Dermis blood vessel endothelial cell (primary cell): ENCODE data around the gene MYZAP. TPM values are rescaled to one million over a fixed set of nuclear protein-coding genes. Genes with fewer than 3 reads are reported as not detected.
A peak's percentile ranks its signal among the peaks of the same experiment; 100 is the strongest.

Experiments
- DNase-seq: peaks from one replicate; pipeline ENCODE4 v3.0.0; 2010
- total RNA-seq: library from RNA; depleted of rRNA; stranded (reverse); fragments of >200 nt; gene quantifications from 2 replicates; pipeline ENCODE4 v1.2.3, GENCODE V29; 2014

The MYZAP gene
- total RNA-seq, 1 donor from 2014 or later: 82.5 TPM

DNA sequence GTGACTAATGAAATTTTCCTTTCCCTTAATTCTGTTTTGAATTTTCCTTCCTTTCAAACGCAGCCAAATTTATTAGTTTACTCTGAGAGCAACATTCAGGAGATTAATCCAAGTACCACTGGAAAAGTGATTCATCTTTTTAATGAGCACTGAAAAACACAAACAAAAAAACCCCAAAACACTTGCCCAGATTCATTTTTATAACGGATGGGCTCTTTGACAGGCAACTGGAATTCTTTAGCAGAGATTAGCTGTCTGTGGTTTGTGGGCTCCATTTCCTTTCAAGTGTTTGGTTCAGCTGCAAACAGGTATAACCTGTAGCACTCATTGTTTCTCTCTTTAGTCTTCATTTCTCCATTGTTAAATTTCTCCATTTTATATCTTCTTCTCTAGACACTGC, 111.7 kb downstream of the MYZAP start:
- DNase-seq: no peak

DNA sequence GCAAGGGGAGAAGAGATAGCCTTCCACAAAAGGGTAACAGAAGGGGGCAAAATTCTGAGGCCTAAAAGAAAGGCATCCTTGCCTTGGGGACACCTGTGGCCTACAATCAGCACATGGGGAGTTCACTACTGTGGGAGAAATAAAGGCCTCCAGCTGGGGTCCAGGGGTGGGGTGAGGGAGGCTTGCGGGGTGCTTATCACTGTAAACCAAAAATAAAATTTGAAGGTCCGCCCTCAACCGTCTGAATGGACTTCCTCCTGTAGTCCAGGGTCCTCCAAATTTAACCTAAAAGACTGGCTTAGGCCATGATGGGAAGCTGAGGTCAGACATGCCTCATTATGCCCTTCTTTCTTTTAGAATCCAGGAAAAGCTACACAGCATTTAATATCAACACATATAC, 112.7 kb downstream of the MYZAP start:
- no peak for DNase-seq

DNA sequence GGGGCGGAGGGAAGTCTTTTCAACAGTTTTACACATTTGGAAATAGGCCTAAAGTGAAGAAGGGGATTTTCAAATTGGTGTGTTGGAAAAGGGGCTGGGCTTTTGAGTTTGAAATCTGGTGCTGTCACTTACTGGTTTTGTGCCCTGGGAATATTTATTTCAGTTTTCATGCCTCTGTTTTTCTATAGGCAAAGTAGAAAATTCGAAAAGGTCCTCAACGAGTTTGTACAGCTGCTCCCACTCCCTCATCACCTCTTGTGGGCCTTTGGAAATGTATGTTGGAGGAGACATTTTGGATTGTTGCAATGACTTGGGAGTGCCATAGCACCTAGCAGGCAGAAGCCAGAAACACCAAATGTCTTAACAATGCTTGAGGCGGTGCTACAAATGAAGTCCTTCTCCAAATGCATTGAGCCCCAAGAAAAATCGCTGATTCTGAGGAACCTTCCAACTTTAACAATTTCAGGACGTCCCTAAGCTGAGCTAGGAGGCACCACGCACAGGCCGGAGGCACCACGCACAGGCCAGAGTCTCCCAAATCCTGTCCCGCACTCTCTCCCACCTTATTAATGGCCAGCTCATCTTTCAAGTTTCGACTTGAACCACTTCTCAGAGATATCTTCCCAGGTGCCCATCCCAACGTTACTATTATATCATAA, 114.2 kb downstream of the MYZAP start:
- DNase-seq: no peak

GRCh38 chr15:57706405-57707209, 114.9 kb downstream of the MYZAP start, which contains the start of gene POLR2M:
POLR2M (plus strand) TSS chr15:57706714; CDS start chr15:57706843, 129 bp downstream.
- DNase-seq: peak; percentile 99

GRCh38 chr15:57708047-57708446, 116.3 kb downstream of the MYZAP start:
- DNase-seq: peak; percentile 64

GRCh38 chr15:57718309-57718708, 126.6 kb downstream of the MYZAP start:
- no peak for DNase-seq

GRCh38 chr15:57720867-57721266, 129.2 kb downstream of the MYZAP start:
- no peak for DNase-seq

GRCh38 chr15:57726411-57726810, 134.7 kb downstream of the MYZAP start:
- no peak for DNase-seq

DNA sequence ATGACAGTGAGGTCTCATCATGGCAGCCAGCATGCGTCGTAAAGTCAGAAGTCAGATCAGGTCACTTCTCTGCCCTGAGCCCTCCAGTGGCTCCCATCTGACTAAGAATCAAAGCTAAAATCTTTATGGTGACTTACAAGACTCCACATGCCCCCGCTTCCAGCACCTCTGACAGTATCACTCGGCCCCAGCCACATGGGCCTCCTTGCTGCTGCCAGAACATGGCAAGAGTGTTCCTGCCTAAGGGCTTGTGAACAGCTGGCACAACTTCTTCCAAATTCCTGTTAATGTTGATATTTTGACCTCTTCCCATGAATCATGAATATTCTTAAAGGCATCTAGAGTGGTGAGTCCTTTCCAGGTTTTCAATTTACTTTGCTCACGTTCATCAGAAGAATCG, 135.3 kb downstream of the MYZAP start:
- peak; percentile 10 for DNase-seq

DNA sequence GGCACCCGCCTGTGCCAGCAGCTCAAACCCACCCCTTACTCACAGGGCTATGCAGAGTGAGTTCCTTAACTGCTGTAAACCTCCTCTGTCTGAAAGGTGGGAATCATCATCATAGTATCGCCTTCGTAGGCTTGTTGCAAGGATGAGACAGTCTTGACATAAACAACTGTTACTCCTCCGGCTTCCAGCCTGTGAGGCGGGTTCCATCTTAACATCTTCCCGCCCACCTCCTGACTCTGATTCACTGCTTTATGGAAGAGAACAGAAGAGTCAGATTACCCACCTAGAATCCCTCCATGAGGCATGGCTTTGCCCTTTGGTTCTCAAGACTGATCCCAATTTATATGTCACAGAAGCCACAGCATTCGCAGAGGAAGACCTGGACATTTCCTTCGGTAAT, 136.7 kb downstream of the MYZAP start:
- DNase-seq: no peak

GRCh38 chr15:57730876-57731275, 139.2 kb downstream of the MYZAP start:
- no peak for DNase-seq

- no peak for DNase-seq
These were observed 139.9 kb downstream of the MYZAP start for GRCh38 chr15:57731530-57732103.

DNA sequence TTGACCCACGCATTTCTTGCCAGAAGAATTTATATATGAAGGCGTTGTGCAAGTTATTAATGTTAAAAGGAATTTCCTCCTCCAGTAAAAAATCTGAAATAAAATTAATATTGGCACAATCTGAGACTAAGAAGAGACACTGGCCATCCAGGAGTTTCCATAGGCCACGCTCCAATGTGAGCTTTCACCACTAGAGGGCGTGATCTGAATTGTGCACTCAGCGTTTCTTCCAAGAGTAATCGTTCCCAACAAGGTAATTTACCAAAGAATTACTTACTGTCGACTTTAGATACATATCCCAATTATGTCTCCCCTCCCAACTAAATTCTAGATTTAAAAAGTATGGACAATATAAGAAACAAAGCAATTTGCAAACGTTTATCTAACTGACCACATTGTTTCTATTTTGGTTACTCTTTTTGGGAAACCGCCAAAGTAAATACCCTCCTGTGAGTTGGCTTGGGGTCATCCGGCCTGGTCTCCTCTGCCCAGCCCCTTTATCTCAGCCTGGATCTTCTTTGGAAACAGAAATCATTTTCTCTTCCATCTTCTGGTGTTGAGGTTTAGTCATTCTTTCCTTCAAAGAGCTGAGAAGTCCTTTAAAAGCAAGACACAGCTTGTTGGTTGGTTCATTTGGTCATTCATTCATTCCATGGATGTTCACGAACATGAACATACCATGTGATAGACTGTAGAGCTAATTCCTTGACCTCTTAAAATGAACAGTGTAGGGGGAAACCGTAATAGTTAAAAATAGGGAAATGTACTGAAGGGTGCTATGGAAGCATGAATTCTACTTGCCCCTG, 141.0 kb downstream of the MYZAP start:
- peak; percentile 83 for DNase-seq

DNA sequence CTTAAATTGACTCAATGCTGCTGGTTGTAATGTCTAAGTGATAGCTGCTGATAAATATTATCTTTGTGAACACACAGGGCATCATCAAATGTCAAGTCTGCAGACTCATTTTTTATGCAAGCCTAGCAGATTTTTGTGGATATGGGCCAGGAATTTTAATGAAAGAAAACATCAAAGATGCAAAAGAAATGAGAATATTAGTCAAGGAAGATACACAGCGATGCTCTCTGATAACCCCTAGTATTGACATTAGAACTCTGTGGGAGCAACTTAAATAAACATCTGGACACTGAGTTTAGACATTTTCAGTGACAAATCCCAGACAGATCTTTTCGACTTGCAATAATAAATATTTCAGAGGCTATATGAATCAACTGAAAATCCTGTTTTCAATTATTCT, 143.2 kb downstream of the MYZAP start:
- no peak for DNase-seq

Other genes starting within 250 kb of the MYZAP start
- 16.3 and 21.1 TPM in 2 replicates for gene CGNL1, start 215.4 kb upstream of the MYZAP start, total RNA-seq
- gene POLR2M, start 114.8 kb downstream of the MYZAP start, total RNA-seq: 178 and 224 TPM in 2 replicates